Measurements from ENCODE around the gene CFAP77. TPM values are rescaled to one million over a fixed set of nuclear protein-coding genes. Genes with fewer than 3 reads are reported as not detected.

CFAP77 gene
- total and polyA plus RNA-seq, 2 of the 4 experiments (the other 2 are of a cell fraction): not detected

GRCh38 chr9:132441404-132441803 lies 31.4 kb downstream of the CFAP77 start:
- no peaks in the 10 kb centered on the region for H3K4me1 ChIP-seq (ENCODE audit: control insufficient read depth, insufficient read depth, low read length)
- no peak overlapping the region for H3K23ac ChIP-seq (ENCODE audit: low read depth, low read length)
- ATAC-seq (ENCODE audit: low read depth) (no peak), DNase-seq (no peak)
- intact Hi-C loops (cut with micrococcal nuclease) (no loop called here), in situ Hi-C loops (cut with MboI; ENCODE audit: low sequenced_read_pairs) (no loop called here), dilution Hi-C loops (cut with HindIII; ENCODE audit: low sequenced_read_pairs, unreplicated experiment) (no loop called here)
- H3K36me3 ChIP-seq (ENCODE audit: control insufficient read depth, insufficient read depth, low read length): no peaks in the 10 kb centered on the region
- no peak overlapping the region for H2BK15ac ChIP-seq (ENCODE audit: low read depth, low read length)
- peaks cover 3% of the 10 kb centered on the region; the same call in 1 of the 2 replicates for H4K20me1 ChIP-seq (ENCODE audit: insufficient read depth, low read length)
- H3K9me3 ChIP-seq (ENCODE audit: control insufficient read depth, insufficient read depth, low read length): no peaks in the 10 kb centered on the region
- H4K91ac ChIP-seq (ENCODE audit: insufficient read depth, low read depth, low read length): no peak overlapping the region
- H3K9ac ChIP-seq (ENCODE audit: low read depth, low read length): no peak overlapping the region
- BruUV-seq (replicated peaks): no TSS peak
- no peak overlapping the region for H3K18ac ChIP-seq (ENCODE audit: low read depth, low read length)
- ChIA-PET POLR2A (ENCODE audit: unreplicated experiment) (no interaction called here), CTCF (no interaction called here)
- no peak overlapping the region for H3K4ac ChIP-seq (ENCODE audit: low read depth, low read length)
- no peak overlapping the region for H2AFZ ChIP-seq (replicated peaks; ENCODE audit: low read length, poor library complexity)
- no peaks in the 10 kb centered on the region for H3K9me1 ChIP-seq (ENCODE audit: insufficient read depth, low read length)
- TF ChIP-seq BHLHE40 (IDR thresholded peaks at IDR 0.05; ENCODE audit: low read depth, low read length) (no peak), MXI1 (IDR thresholded peaks at IDR 0.05; ENCODE audit: borderline replicate concordance, low read depth, low read length) (no peak), RFX5 (IDR thresholded peaks at IDR 0.05; ENCODE audit: low read depth, low read length) (no peak), POLR2A (IDR thresholded peaks at IDR 0.05; ENCODE audit: low read depth, low read length) (no peak), SMC3 (IDR thresholded peaks at IDR 0.05; ENCODE audit: low read depth, low read length) (no peak), CHD1 (IDR thresholded peaks at IDR 0.05; ENCODE audit: low read depth, low read length) (no peak), MAZ (IDR thresholded peaks at IDR 0.05; ENCODE audit: borderline replicate concordance, low read depth, low read length) (no peak), MAFK (IDR thresholded peaks at IDR 0.05; ENCODE audit: low read depth, low read length) (no peak), RCOR1 (IDR thresholded peaks at IDR 0.05; ENCODE audit: insufficient replicate concordance, low read length) (no peak), CEBPB (IDR thresholded peaks at IDR 0.05; ENCODE audit: low read depth, low read length) (no peak), CTCF (conservative IDR thresholded peaks at IDR 0.05; ENCODE audit: low read depth, low read length) (no peak), NFE2L2 (IDR thresholded peaks at IDR 0.05; ENCODE audit: low read depth, low read length) (no peak), FOS (IDR thresholded peaks at IDR 0.05; ENCODE audit: low read depth, low read length) (no peak), USF2 (IDR thresholded peaks at IDR 0.05; ENCODE audit: low read depth, low read length) (no peak), ELK1 (IDR thresholded peaks at IDR 0.05; ENCODE audit: borderline replicate concordance, low read depth, low read length) (no peak)
- H2BK5ac ChIP-seq (ENCODE audit: low read depth, low read length, poor library complexity, severe bottlenecking): no peak overlapping the region
- no peak overlapping the region for H3K56ac ChIP-seq (ENCODE audit: extremely low read depth, insufficient read depth, low read length)
- H3K27ac ChIP-seq (ENCODE audit: insufficient read depth, low read length): no peak overlapping the region
- H3K27me3 ChIP-seq (ENCODE audit: control insufficient read depth, insufficient read depth, low read length): peaks cover 28% of the 10 kb centered on the region
- no peak overlapping the region for H2BK120ac ChIP-seq (ENCODE audit: low read depth, low read length)
- no peak overlapping the region for H3K14ac ChIP-seq (replicated peaks; ENCODE audit: low read depth, low read length)
- no peak overlapping the region for H2AK9ac ChIP-seq (replicated peaks; ENCODE audit: low read depth, low read length, poor library complexity)
- no peak overlapping the region for H4K5ac ChIP-seq (ENCODE audit: low read depth, low read length)
- H3K4me3 ChIP-seq (ENCODE audit: insufficient read depth, low read depth, low read length): no peak overlapping the region
- H3K79me1 ChIP-seq (ENCODE audit: low read depth in 1 of 2, low read length in 2 of 2): no peaks in the 10 kb centered on the region
- H2AK5ac ChIP-seq (ENCODE audit: low read depth, low read length): no peak overlapping the region
- H4K8ac ChIP-seq (ENCODE audit: low read depth in 2 of 2, low read length in 2 of 2): no peak overlapping the region
- WGBS, 2 experiments (ENCODE audit: extremely low coverage in 2 of 2, insufficient read length in 1 of 2): no CpG with 5 or more reads among the region's 10 CpGs
- H2BK20ac ChIP-seq (ENCODE audit: low read depth, low read length): no peak overlapping the region
- no peak overlapping the region for H3K4me2 ChIP-seq (ENCODE audit: low read depth, low read length)
